K562 (cell line): Measurements from ENCODE around the gene NDUFS5.

ENCODE experiments used
- MAFF ChIP-seq: IDR thresholded peaks from 2 replicates; pipeline ENCODE4 v1.6.1; 2012; ENCODE audit warnings: low read length, improper control_type of control experiment
- RAD21 ChIP-seq, 2 experiments: fragments of 250-450 bp in 1 of 2; fragments of 450-650 bp in 1 of 2; sonication (Bioruptor Pico) in 1 of 2; formaldehyde crosslinking in 1 of 2; IDR thresholded peaks in 1 of 2; conservative IDR thresholded peaks in 1 of 2; 2 replicates each; pipeline versions ENCODE4 v1.4.0 to v1.8.0; 2020 to 2022; ENCODE audit warnings: mild to moderate bottlenecking in 2 of 2, moderate library complexity in 1 of 2
- ZBTB1 ChIP-seq: sonication (generic); formaldehyde crosslinking; IDR thresholded peaks from 2 replicates; pipeline ENCODE4 v1.8.1; 2023; ENCODE audit warnings: missing genetic modification reagents, low read depth, mild to moderate bottlenecking, borderline replicate concordance
- ZNF212 ChIP-seq: fragments of 450-650 bp; formaldehyde crosslinking; IDR thresholded peaks from 2 replicates; pipeline ENCODE4 v1.4.0; 2020; ENCODE audit warnings: mild to moderate bottlenecking

DNA sequence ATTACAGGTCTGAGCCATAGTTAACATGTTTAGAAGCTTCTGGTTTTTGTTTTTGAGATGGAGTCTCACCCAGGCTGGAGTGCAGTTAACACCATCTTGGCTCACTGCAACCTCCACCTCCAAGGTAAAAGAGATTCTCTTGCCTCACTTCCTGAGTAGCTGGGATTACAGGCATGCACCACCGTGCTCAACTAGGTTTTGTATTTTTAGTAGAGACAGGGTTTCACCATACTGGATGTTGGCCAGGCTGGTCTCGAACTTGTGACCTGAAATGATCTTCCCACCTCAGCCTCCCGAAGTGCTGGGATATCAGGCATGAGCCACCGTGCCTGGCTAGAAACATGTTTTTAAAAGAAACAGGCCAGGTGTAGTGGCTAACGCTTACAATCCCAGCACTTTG, 10.5 kb downstream of the NDUFS5 start:
- TF ChIP-seq ZBTB1 (CRISPR knock-in tag) (no peak), ZNF212 (no peak), MAFF (no peak), RAD21 (CRISPR knock-in tag; conservative IDR thresholded peaks at IDR 0.05 in 1 of 2, IDR thresholded peaks at IDR 0.05 in 1 of 2) (no peak)
